Brain microvascular endothelial cell (primary cell): ENCODE results near the gene AKAP10.

Experiments
- DNase-seq: peaks from one replicate; pipeline ENCODE4 v3.0.0-alpha.2; 2020
- H3K27ac ChIP-seq: fragments of 250-450 bp; sonication (Bioruptor Pico); 2 replicates; pipeline ENCODE4 v1.5.1; 2020; ENCODE audit warnings: mild to moderate bottlenecking, moderate library complexity
- H3K27me3 ChIP-seq: fragments of 250-450 bp; sonication (Bioruptor Pico); replicated peaks from 2 replicates; pipeline ENCODE4 v1.5.1; 2020; ENCODE audit warnings: mild to moderate bottlenecking
- H3K36me3 ChIP-seq: fragments of 250-450 bp; sonication (Bioruptor Pico); replicated peaks from 2 replicates; pipeline ENCODE4 v1.5.1; 2020; ENCODE audit warnings: mild to moderate bottlenecking
- H3K4me3 ChIP-seq: 2 replicates; pipeline ENCODE4 v1.5.1; 2011; ENCODE audit warnings: low read depth, mild to moderate bottlenecking, control low read depth, low read length, moderate library complexity
- CTCF ChIP-seq: IDR thresholded peaks from 2 replicates; pipeline ENCODE4 v1.5.1; 2011; ENCODE audit warnings: low read depth, mild to moderate bottlenecking, moderate library complexity, low read length, control low read depth, inconsistent platforms; ENCODE audit errors: missing control alignments
- in situ Hi-C: cut with HindIII; loops from 2 replicates; pipeline ENCODE4 v1.10.0; 2017; ENCODE audit warnings: low sequenced_read_pairs, low pct_ligation_motif_present

AKAP10 gene

GRCh38 chr17:19986941-19987861 is 9.6 kb upstream of the AKAP10 start:
- Histone ChIP-seq H3K27ac (no peak overlapping the region), H3K4me3 (no peak overlapping the region), H3K36me3 (no peaks in the 10 kb centered on the region), H3K27me3 (no peaks in the 10 kb centered on the region)
- no peak for TF ChIP-seq CTCF
- in situ Hi-C loops: no loop called here
- no peak for DNase-seq

- no peak for DNase-seq
- Histone ChIP-seq H3K4me3 (no peak overlapping the region), H3K27me3 (no peaks in the 10 kb centered on the region), H3K36me3 (no peaks in the 10 kb centered on the region), H3K27ac (no peak overlapping the region)
- in situ Hi-C loops: no loop called here
- no peak for TF ChIP-seq CTCF
Measured at GRCh38 chr17:19979917-19980770, 2.5 kb upstream of the AKAP10 start.

GRCh38 chr17:19978805-19979211 is 1.2 kb upstream of the AKAP10 start:
- DNase-seq: no peak
- no peak for TF ChIP-seq CTCF
- in situ Hi-C loops: no loop called here
- H3K27me3 ChIP-seq: no peaks in the 10 kb centered on the region
- no peak overlapping the region for H3K4me3 ChIP-seq
- no peak overlapping the region for H3K27ac ChIP-seq
- H3K36me3 ChIP-seq: no peaks in the 10 kb centered on the region

GRCh38 chr17:19978209-19978802 is 678 bp upstream of the AKAP10 start:
- H3K27ac ChIP-seq: peak overlapping the region; percentile 80
- no peak for TF ChIP-seq CTCF
- no peaks in the 10 kb centered on the region for H3K27me3 ChIP-seq
- no peaks in the 10 kb centered on the region for H3K36me3 ChIP-seq
- no peak for DNase-seq
- H3K4me3 ChIP-seq: peak overlapping the region; percentile 89
- in situ Hi-C loops: no loop called here

GRCh38 chr17:19975601-19976000 is 2.0 kb downstream of the AKAP10 start:
- no peak for TF ChIP-seq CTCF
- H3K4me3 ChIP-seq: no peak overlapping the region
- no peaks in the 10 kb centered on the region for H3K27me3 ChIP-seq
- in situ Hi-C loops: no loop called here
- no peaks in the 10 kb centered on the region for H3K36me3 ChIP-seq
- DNase-seq: no peak
- no peak overlapping the region for H3K27ac ChIP-seq
